ENCODE data around the gene GPR17. TPM values are rescaled to one million over a fixed set of nuclear protein-coding genes. Genes with fewer than 3 reads are reported as not detected.

GPR17 gene
- total and polyA plus RNA-seq, 2 donors (not counting 1 experiment from before 2014, with no cell fraction given): 0.06 TPM; not detected in 1

DNA sequence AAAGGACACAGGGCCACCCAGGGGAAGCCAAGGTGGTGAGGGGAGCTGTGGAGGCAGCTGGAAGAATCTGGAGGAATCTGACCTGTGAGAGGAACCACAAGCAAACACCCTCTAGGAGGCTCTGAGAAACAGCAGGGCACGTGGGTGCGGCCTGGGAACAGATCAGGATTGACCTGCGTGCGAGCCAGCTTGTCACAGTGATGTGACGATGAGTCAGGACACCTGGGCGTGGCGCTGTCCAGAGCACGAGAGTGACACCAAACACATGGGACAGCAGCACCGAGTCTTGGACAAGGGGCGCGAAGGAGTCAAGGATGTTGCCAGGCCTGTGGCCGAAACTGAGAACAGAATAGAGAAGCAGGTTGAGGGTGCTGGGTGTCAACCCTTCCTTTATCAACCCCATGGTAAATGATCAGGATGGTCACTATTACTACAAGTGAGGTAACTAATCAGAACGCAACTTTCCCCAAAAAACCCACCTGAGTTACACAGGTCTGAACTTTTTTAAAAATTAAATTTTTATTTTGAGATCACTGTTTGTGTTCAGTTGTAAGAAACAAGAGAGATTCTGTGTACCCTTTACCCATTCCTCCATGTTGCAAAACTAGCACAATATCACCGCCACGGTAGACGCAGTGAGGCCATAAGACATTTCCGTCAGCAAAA, 54.7 kb downstream of the GPR17 start:
- H3K27me3 ChIP-seq (replicated peaks in 1 of 4; ENCODE audit: control extremely low read depth in 1 of 4, control insufficient read depth in 3 of 4, insufficient read depth in 4 of 4, low read length in 3 of 4): no peaks in the 10 kb centered on the region
- H3K9me3 Mint-ChIP-seq (ENCODE audit: insufficient read depth): no peaks in the 10 kb centered on the region
- ChIA-PET POLR2A (interaction anchor here (0.6 to 1.3 kb wide), 3 partner anchors 25 to 109 kb away, joined by 3 to 4 read pairs (median 4); partner anchors contain the start of gene LIMS2), CTCF (interaction anchor here (0.6 to 4.7 kb wide), 4 partner anchors 61 to 188 kb away, joined by 3 to 36 read pairs (median 4); partner anchors contain the start of gene WDR33)
- ATAC-seq (ENCODE audit: low read depth) (peak; percentile 15), DNase-seq (peak; percentile 71)
- H3K27ac Mint-ChIP-seq: peak overlapping the region; percentile 100
- H3K79me2 ChIP-seq (ENCODE audit: control insufficient read depth, insufficient read depth, low read length): peaks cover 31% of the 10 kb centered on the region
- H3K36me3 ChIP-seq (replicated peaks in 1 of 2; ENCODE audit: control extremely low read depth in 1 of 2, control insufficient read depth in 1 of 2, extremely low read depth in 1 of 2, insufficient read depth in 2 of 2, low read length in 1 of 2): peaks cover 0 to 14% of the 10 kb centered on the region in 2 experiments
- intact Hi-C loops (cut with micrococcal nuclease): loop anchor here (1.0 to 10.0 kb wide), 10 partner anchors 49 to 616 kb away; partner anchors contain the start of genes IWS1, SAP130, UGGT1 and WDR33
- H3K4me3 Mint-ChIP-seq: peak overlapping the region; percentile 98
- peak overlapping the region; percentile 82 for H2AFZ ChIP-seq (ENCODE audit: insufficient read depth, low read depth, low read length, poor library complexity, severe bottlenecking)
- peak overlapping the region; percentile 72 for H3K9ac ChIP-seq (ENCODE audit: low read length)
- H3K27me3 Mint-ChIP-seq: no peaks in the 10 kb centered on the region
- peak overlapping the region; percentile 69 to 84 (median 77) for H3K4me3 ChIP-seq (ENCODE audit: control extremely low read depth in 1 of 5, extremely low read depth in 1 of 5, insufficient read depth in 1 of 5, low read depth in 2 of 5, low read length in 4 of 5)
- peaks cover 26% of the 10 kb centered on the region for H4K20me1 ChIP-seq (ENCODE audit: control insufficient read depth, insufficient read depth, low read length, poor library complexity, severe bottlenecking)
- H3K4me2 ChIP-seq (replicated peaks; ENCODE audit: low read depth, low read length, poor library complexity, severe bottlenecking): peak overlapping the region; percentile 88
- peaks cover 35% of the 10 kb centered on the region for H3K4me1 Mint-ChIP-seq
- peak overlapping the region; percentile 91 to 95 for H3K27ac ChIP-seq (ENCODE audit: low read length in 2 of 2)
- 53% methylated on average over 13 of the region's 17 CpGs for WGBS (ENCODE audit: insufficient coverage)
- TF ChIP-seq EZH2 (IDR thresholded peaks at IDR 0.05; ENCODE audit: borderline replicate concordance, insufficient read depth, low read depth, low read length, poor library complexity, severe bottlenecking) (no peak), CTCF (IDR thresholded peaks at IDR 0.05) (no peak)
- no peaks in the 10 kb centered on the region for H3K9me3 ChIP-seq (ENCODE audit: control extremely low read depth in 1 of 3, control insufficient read depth in 2 of 3, insufficient read depth in 1 of 3, low read length in 2 of 3)
- peaks cover 29 to 34% of the 10 kb centered on the region in 2 donors for H3K4me1 ChIP-seq (ENCODE audit: control insufficient read depth in 2 of 2, insufficient read depth in 2 of 2, low read length in 2 of 2)

Measured in B cell (primary cell).